ENCODE data around the gene RBM14.

The RBM14 gene

GRCh38 chr11:66653123-66653522 is 36.7 kb downstream of the RBM14 start:
- in situ Hi-C loops (cut with HindIII; ENCODE audit: low pct_ligation_motif_present, low sequenced_read_pairs) = no loop called here
- no peaks in the 10 kb centered on the region for H3K27me3 ChIP-seq (replicated peaks)
- DNase-seq = no peak
- peaks cover 13% of the 10 kb centered on the region for H3K36me3 ChIP-seq (replicated peaks)
- H3K4me3 ChIP-seq (ENCODE audit: low read depth, low read length) = no peak overlapping the region
- TF ChIP-seq CTCF (IDR thresholded peaks at IDR 0.05; ENCODE audit: low read depth, low read length, missing control alignments) = no peak
- no peak overlapping the region for H3K27ac ChIP-seq

GRCh38 chr11:66659763-66660162 is 43.3 kb downstream of the RBM14 start:
- Histone ChIP-seq H3K4me3 (ENCODE audit: low read depth, low read length) (no peak overlapping the region), H3K27me3 (replicated peaks) (no peaks in the 10 kb centered on the region), H3K36me3 (replicated peaks) (peaks cover 23% of the 10 kb centered on the region), H3K27ac (no peak overlapping the region)
- in situ Hi-C loops (cut with HindIII; ENCODE audit: low pct_ligation_motif_present, low sequenced_read_pairs) = no loop called here
- no peak for TF ChIP-seq CTCF (IDR thresholded peaks at IDR 0.05; ENCODE audit: low read depth, low read length, missing control alignments)
- DNase-seq = no peak

GRCh38 chr11:66663741-66664296 is 47.4 kb downstream of the RBM14 start:
- in situ Hi-C loops (cut with HindIII; ENCODE audit: low pct_ligation_motif_present, low sequenced_read_pairs) = no loop called here
- Histone ChIP-seq H3K27me3 (replicated peaks) (no peaks in the 10 kb centered on the region), H3K36me3 (replicated peaks) (peaks cover 49% of the 10 kb centered on the region), H3K4me3 (ENCODE audit: low read depth, low read length) (no peak overlapping the region), H3K27ac (no peak overlapping the region)
- no peak for DNase-seq
- TF ChIP-seq CTCF (IDR thresholded peaks at IDR 0.05; ENCODE audit: low read depth, low read length, missing control alignments) = no peak

- Histone ChIP-seq H3K27me3 (replicated peaks) (no peaks in the 10 kb centered on the region), H3K4me3 (ENCODE audit: low read depth, low read length) (no peak overlapping the region), H3K27ac (no peak overlapping the region), H3K36me3 (replicated peaks) (peaks cover 49% of the 10 kb centered on the region)
- in situ Hi-C loops (cut with HindIII; ENCODE audit: low pct_ligation_motif_present, low sequenced_read_pairs) = no loop called here
- no peak for DNase-seq
- no peak for TF ChIP-seq CTCF (IDR thresholded peaks at IDR 0.05; ENCODE audit: low read depth, low read length, missing control alignments)
These were observed 48.9 kb downstream of the RBM14 start for GRCh38 chr11:66665369-66665768.

- in situ Hi-C loops (cut with HindIII; ENCODE audit: low pct_ligation_motif_present, low sequenced_read_pairs) = no loop called here
- no peak overlapping the region for H3K27ac ChIP-seq
- H3K4me3 ChIP-seq (ENCODE audit: low read depth, low read length) = no peak overlapping the region
- no peak for DNase-seq
- H3K36me3 ChIP-seq (replicated peaks) = peaks cover 26% of the 10 kb centered on the region
- no peaks in the 10 kb centered on the region for H3K27me3 ChIP-seq (replicated peaks)
- TF ChIP-seq CTCF (IDR thresholded peaks at IDR 0.05; ENCODE audit: low read depth, low read length, missing control alignments) = no peak
These were observed 54.4 kb downstream of the RBM14 start for GRCh38 chr11:66670816-66671215.

- no peak for DNase-seq
- TF ChIP-seq CTCF (IDR thresholded peaks at IDR 0.05; ENCODE audit: low read depth, low read length, missing control alignments) = no peak
- Histone ChIP-seq H3K36me3 (replicated peaks) (peaks cover 6% of the 10 kb centered on the region), H3K27ac (no peak overlapping the region), H3K27me3 (replicated peaks) (no peaks in the 10 kb centered on the region), H3K4me3 (ENCODE audit: low read depth, low read length) (no peak overlapping the region)
- in situ Hi-C loops (cut with HindIII; ENCODE audit: low pct_ligation_motif_present, low sequenced_read_pairs) = no loop called here
These were observed 58.7 kb downstream of the RBM14 start for GRCh38 chr11:66674964-66675602.

Measured in brain microvascular endothelial cell (primary cell).